AG09319 (cell line): Measurements from ENCODE around the gene PHACTR2.
"Not testable (repeated sequence)": the region's sequence is repeated elsewhere in the genome, so short reads cannot be mapped to it uniquely, and the experiment has no call there.

Experiments
- DNase-seq: peaks from one replicate; pipeline ENCODE4 v3.0.0-alpha.2; 2010; ENCODE audit warnings: low read depth; ENCODE audit errors: extremely low read depth
- CTCF ChIP-seq: IDR thresholded peaks from 2 replicates; pipeline ENCODE4 v1.5.1; 2011; ENCODE audit warnings: low read depth, mild to moderate bottlenecking, inconsistent platforms, low read length, moderate library complexity

The PHACTR2 gene

DNA sequence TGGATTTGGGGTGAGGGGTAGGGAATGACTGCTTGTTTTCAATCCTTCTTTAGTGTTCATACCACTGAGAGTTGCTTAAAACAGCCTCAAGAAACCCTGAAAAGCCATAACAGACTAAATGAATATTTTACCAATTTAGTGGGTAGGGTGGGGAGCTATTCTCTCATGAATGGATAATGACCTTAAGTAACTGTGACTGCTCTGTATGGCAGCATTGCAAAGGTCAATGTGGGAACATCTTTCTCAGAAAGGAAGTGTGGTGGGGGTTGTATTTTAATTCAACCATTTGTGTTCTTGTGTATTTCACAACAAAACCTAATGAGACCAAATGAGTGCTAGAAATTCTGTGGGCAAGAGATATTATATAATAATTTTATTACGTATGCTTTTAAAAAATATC, 55.7 kb downstream of the PHACTR2 start:
- DNase-seq = no peak
- no peak for TF ChIP-seq CTCF

DNA sequence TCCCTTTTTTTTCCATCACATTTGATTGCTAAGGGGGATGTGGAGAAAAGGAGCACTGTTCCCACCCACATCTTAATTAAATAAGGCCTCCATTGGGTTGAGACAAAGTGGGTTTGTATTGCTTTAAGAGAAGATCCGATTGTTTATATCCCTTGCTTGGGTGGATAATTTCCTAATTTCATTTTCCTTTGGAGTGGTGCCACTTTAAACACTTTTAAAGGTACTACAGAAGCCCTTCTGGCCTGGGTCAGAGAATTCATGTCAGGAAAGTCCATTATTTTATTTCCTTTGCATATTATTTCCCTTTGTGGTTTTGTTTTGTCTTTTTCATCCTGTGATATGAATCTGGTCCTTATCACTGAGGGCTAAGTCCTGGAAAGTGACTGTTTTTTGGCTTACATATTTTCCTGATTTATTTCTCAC, 56.9 kb downstream of the PHACTR2 start:
- no peak for TF ChIP-seq CTCF
- DNase-seq = no peak

DNA sequence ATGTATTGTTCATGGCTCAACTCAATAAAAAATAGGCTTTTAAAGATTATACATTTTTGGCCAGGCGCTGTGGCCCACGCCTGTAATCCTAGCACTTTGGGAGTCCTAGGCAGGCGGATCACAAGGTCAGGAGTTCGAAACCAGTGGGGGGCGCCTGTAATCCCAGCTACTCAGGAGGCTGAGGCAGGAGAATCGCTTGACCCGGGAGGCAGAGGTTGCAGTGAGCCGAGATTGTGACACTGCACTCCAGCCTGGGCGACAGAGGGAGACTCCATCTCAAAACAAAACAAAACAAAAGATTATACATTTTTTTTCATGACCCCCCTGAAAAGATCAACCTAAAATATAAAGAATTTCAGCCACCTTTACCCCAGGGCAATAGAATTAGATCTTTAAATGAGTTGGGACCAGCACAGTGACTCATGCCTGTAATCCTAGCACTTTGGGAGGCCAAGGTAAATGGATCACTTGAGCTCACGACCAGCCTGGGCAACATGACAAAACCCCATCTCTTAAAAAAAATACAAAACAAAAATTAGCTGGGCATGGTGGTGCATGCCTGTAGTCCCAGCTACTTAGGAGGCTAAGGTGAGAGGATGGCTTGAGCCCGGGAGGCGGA, 60.4 kb downstream of the PHACTR2 start:
- not testable (repeated sequence) for DNase-seq

- TF ChIP-seq CTCF = no peak
- DNase-seq = no peak
Measured at GRCh38 chr6:143739341-143739851, 61.6 kb downstream of the PHACTR2 start.

- no peak for TF ChIP-seq CTCF
- DNase-seq = no peak
Measured at GRCh38 chr6:143740213-143740612, 62.4 kb downstream of the PHACTR2 start.

DNA sequence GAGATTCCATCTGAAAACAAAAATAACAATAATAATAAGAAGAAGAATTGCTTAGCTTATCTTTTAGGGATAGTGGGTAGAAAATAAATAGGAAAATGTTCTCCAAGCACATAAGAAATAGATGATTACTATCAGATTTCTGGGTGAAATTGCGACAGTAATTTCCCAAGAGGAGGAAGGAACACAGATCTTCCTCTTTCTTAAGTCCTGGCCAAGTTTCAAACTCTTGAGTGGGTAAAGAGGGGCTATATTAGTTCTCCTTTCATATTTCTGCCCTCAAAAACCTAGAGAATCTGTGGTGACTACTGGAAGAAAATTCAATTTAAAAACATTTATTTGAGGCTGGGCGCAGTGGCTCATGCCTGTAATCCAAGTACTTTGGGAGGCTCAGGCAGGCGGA, 63.7 kb downstream of the PHACTR2 start:
- no peak for TF ChIP-seq CTCF
- no peak for DNase-seq

DNA sequence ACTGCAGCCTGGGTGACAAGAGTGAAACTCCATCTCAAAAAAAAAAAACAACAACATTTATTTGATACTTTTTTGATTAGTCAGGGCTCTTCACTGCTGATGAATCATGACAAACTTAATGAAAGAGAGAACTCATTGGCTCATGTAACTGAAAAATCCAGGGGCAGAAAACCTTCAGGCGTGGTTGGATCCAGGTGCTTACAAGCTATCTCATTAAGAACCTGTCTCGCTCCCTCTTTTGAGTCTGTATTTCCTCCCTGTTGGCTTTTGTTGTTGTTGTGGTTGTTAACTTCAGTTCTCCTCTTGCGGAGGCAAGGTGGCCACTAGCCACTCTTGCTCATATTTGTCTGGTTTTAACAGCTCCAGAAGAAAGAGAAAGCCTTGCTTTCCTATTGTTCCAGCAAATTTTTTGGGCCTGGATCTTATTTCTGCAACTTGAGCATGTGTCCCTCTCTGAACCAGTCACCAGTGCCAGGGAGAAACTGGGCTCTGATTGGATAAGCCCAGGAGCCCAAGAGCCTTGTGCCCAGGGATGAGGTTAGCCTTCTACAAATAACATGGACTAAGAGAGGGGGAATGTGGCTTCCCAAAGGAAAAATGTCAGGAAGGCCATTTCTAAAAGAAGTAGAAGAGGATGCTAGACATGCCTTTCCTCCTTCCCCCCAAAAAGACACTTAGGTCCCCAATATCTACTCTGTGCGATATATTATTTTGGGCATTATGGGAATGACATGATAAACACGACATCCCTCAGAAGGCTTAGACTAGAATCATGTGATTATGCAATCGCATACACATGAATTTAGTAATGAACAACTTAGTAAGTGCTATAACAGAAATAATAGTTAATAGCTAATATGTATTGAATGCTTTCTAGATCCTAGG, 64.5 kb downstream of the PHACTR2 start:
- no peak for DNase-seq
- TF ChIP-seq CTCF = no peak
